CD4-positive, alpha-beta T cell treated with Interleukin-17A for 4 hours (primary cell): ENCODE measurements around the gene TMEM89.

Experiments
- DNase-seq: peaks from one replicate; pipeline ENCODE4 v3.0.0-alpha.2; 2020; ENCODE audit warnings: mixed read lengths

The TMEM89 gene

GRCh38 chr3:48641396-48641795 is 19.8 kb upstream of the TMEM89 start:
- no peak for DNase-seq

- DNase-seq: no peak
Measured at GRCh38 chr3:48639944-48640606, 18.5 kb upstream of the TMEM89 start.

- DNase-seq: no peak
Measured at GRCh38 chr3:48637305-48637704, 15.7 kb upstream of the TMEM89 start.

- no peak for DNase-seq
Measured at GRCh38 chr3:48636149-48636655, 14.6 kb upstream of the TMEM89 start.

GRCh38 chr3:48635222-48636021 is 13.9 kb upstream of the TMEM89 start, which contains the start of gene SLC26A6:
SLC26A6 (minus strand) TSS chr3:48635461; CDS start chr3:48635393, 68 bp downstream.
- peak; percentile 96 for DNase-seq

- peak; percentile 71 for DNase-seq
Measured at GRCh38 chr3:48634661-48635221, 13.2 kb upstream of the TMEM89 start.

GRCh38 chr3:48633743-48634142 is 12.2 kb upstream of the TMEM89 start:
- no peak for DNase-seq

GRCh38 chr3:48633256-48633655 is 11.7 kb upstream of the TMEM89 start:
- no peak for DNase-seq

GRCh38 chr3:48631516-48632448 is 10.2 kb upstream of the TMEM89 start:
- DNase-seq: no peak

GRCh38 chr3:48630833-48631232 is 9.3 kb upstream of the TMEM89 start:
- DNase-seq: no peak

GRCh38 chr3:48630407-48630806 is 8.8 kb upstream of the TMEM89 start:
- no peak for DNase-seq

- DNase-seq: no peak
Measured at GRCh38 chr3:48629894-48630293, 8.3 kb upstream of the TMEM89 start.

GRCh38 chr3:48628277-48629017 is 6.9 kb upstream of the TMEM89 start:
- no peak for DNase-seq

- DNase-seq: no peak
Measured at GRCh38 chr3:48625600-48625999, 4.0 kb upstream of the TMEM89 start.

GRCh38 chr3:48624767-48625166 is 3.2 kb upstream of the TMEM89 start:
- DNase-seq: no peak

GRCh38 chr3:48623851-48624547 is 2.4 kb upstream of the TMEM89 start:
- no peak for DNase-seq

GRCh38 chr3:48619541-48620524 is 1.7 kb downstream of the TMEM89 start:
- DNase-seq: no peak

GRCh38 chr3:48617559-48617958 is 4.0 kb downstream of the TMEM89 start:
- DNase-seq: no peak

GRCh38 chr3:48614044-48614443 is 7.5 kb downstream of the TMEM89 start:
- DNase-seq: no peak

GRCh38 chr3:48612309-48612708 is 9.3 kb downstream of the TMEM89 start:
- no peak for DNase-seq
